Right renal cortex interstitium (tissue), 3 donors: ENCODE measurements around the gene MRFAP1L1. TPM values are rescaled to one million over a fixed set of nuclear protein-coding genes. Genes with fewer than 3 reads are reported as not detected.

Experiments used
- DNase-seq, 3 donors: peaks; one replicate each; pipeline ENCODE4 v3.0.0-alpha.2; 2013; ENCODE audit warnings: low read depth in 3 of 3, low spot score in 2 of 3
- polyA plus RNA-seq, 3 donors: library from polyadenylated mRNA; unstranded; fragments of 120-200 nt; gene quantifications; one replicate each; pipeline ENCODE4 v1.2.1, GENCODE V29; 2013; ENCODE audit not compliant: insufficient read length in 3 of 3

MRFAP1L1 gene
- polyA plus RNA-seq, 3 donors = 147 to 161 (median 159) TPM

- DNase-seq = no peak
These were observed 44.4 kb downstream of the MRFAP1L1 start for GRCh38 chr4:6665320-6665654.

DNA sequence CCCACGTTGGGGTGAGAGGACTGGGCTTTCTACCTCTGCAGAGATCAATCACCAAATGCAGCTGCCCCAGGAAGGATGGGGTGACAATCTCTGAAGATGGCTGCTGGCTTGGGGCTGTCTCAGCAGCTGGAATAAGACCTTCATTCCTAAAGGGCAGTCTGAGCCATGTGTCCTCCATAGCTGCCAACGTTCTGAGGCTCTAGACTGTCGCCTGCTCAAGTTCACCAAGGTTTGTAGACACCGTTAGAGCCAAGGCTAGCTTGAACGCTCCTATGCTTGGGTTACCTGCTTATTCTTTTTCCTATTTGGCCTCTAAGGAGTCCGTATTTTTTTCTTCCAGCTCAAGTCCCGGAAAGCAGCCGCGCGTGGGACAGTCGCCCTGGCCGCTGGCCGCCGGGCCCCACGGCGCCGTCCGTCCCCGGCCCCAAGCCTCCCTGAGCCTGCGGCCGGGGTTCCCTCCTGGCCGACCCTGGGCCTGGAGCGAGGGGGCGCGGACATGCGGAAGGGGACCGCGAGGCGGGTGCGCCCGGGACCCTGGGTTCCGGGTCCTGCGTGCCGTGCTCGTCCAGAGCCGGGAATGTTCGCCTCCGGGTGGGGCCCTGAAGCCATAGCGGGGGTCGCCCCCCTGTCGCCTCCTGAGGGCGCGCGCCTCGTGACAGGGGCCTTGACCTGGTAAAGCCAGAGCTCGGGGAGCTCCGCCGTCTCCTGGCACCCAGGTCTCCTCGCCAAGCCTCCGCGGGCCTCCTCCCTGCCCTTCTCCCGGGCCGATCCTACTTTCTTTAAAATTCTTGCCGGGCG lies 45.9 kb downstream of the MRFAP1L1 start:
- no peak for DNase-seq

DNA sequence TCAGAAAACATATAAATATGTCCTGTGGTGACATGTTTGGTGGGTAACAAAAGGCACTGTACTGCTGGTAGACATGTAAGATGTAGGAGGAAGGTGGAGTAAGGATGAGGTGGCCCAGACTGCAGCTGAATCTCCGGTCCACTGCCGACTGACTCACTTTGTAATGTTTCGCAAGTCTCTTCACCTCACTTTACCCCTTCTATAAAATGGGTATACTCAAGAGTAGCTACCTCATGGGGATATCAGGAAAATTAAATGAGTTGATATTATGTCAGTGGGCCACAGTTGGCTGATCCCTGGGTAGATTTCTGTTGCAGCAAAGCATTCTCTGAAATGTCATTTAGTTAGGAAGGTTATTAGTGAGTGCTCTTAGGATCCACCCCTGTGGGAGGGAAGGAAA lies 47.1 kb downstream of the MRFAP1L1 start:
- DNase-seq = no peak

DNA sequence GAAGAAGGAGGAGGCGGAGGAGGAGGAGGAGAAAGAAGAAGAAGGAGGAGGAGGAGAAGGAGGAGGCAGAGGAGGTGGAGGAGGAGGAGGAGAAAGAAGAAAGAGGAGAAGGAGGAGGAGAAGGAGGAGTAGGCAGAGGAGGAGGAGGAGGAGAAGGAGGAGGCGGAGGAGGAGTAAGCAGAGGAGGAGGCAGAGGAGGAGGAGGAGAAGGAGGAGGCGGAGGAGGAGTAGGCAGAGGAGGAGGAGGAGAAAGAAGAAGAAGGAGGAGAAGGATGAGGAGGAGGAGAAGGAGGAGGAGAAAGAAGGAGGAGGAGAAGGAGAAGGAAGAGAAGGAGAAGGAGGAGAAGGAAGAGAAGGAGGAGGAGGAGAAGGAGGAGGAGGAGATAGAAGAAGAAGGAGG lies 49.2 kb downstream of the MRFAP1L1 start:
- no peak for DNase-seq

- DNase-seq = no peak
These were observed 49.8 kb downstream of the MRFAP1L1 start for GRCh38 chr4:6659897-6660296.

GRCh38 chr4:6658597-6659075 lies 51.0 kb downstream of the MRFAP1L1 start:
- DNase-seq = no peak

- DNase-seq = no peak
These were observed 51.5 kb downstream of the MRFAP1L1 start for GRCh38 chr4:6658209-6658595.

Other genes with a start within 250 kb of the MRFAP1L1 start
- under 1 TPM; 0.22 to 0.62 (median 0.39) TPM for gene PPP2R2C, start 237.3 kb downstream of the MRFAP1L1 start, polyA plus RNA-seq
- gene MAN2B2, start 134.7 kb downstream of the MRFAP1L1 start, polyA plus RNA-seq = 10 to 100 TPM; 15.3 to 16.7 (median 15.6) TPM
- 100 to 1,000 TPM; 476 to 485 (median 482) TPM for gene MRFAP1, start 69.2 kb downstream of the MRFAP1L1 start, polyA plus RNA-seq
- 10 to 100 TPM in 1 of 3 donors, 1 to 10 TPM in 2; 1.2 to 10.9 (median 5.0) TPM for gene S100P, start 16.0 kb downstream of the MRFAP1L1 start, polyA plus RNA-seq
- 10 to 100 TPM in 2 of 3 donors, 1 to 10 TPM in 1; 9.4 to 11.9 (median 11.8) TPM for gene BLOC1S4, start 6.3 kb upstream of the MRFAP1L1 start, polyA plus RNA-seq
- gene KIAA0232, start 72.9 kb upstream of the MRFAP1L1 start, polyA plus RNA-seq = 10 to 100 TPM; 43.9 to 46.6 (median 45.8) TPM
- 10 to 100 TPM; 62.6 to 67.5 (median 62.6) TPM for gene TBC1D14, start 200.0 kb upstream of the MRFAP1L1 start, polyA plus RNA-seq